ACHN (cell line): Measurements from ENCODE around the gene TTLL7.
"Not testable (repeated sequence)": the region's sequence is repeated elsewhere in the genome, so short reads cannot be mapped to it uniquely, and the experiment has no call there.

Experiments
- DNase-seq: peaks from one replicate; pipeline ENCODE4 v3.0.0-alpha.2; 2015
- in situ Hi-C: cut with HindIII; loops from 2 replicates; pipeline ENCODE4 v1.10.0; 2017; ENCODE audit warnings: low sequenced_read_pairs, low pct_ligation_motif_present, low pct_unique_long_range_greater_than_20kb

Gene TTLL7

GRCh38 chr1:83954166-83954823 lies 44.6 kb downstream of the TTLL7 start:
- in situ Hi-C loops: no loop called here
- DNase-seq: no peak

- in situ Hi-C loops: no loop called here
- no peak for DNase-seq
Measured at GRCh38 chr1:83950106-83950661, 48.7 kb downstream of the TTLL7 start.

- DNase-seq: no peak
- in situ Hi-C loops: no loop called here
Measured at GRCh38 chr1:83942914-83943313, 56.0 kb downstream of the TTLL7 start.

- no peak for DNase-seq
- in situ Hi-C loops: no loop called here
Measured at GRCh38 chr1:83934550-83934949, 64.4 kb downstream of the TTLL7 start.

- in situ Hi-C loops: no loop called here
- DNase-seq: no peak
Measured at GRCh38 chr1:83932693-83933092, 66.2 kb downstream of the TTLL7 start.

GRCh38 chr1:83932281-83932680 lies 66.7 kb downstream of the TTLL7 start:
- no peak for DNase-seq
- in situ Hi-C loops: no loop called here

- DNase-seq: peak; percentile 59
- in situ Hi-C loops: no loop called here
Measured at GRCh38 chr1:83931658-83932253, 67.2 kb downstream of the TTLL7 start.

- DNase-seq: no peak
- in situ Hi-C loops: no loop called here
Measured at GRCh38 chr1:83929184-83929583, 69.7 kb downstream of the TTLL7 start.

- in situ Hi-C loops: no loop called here
- no peak for DNase-seq
Measured at GRCh38 chr1:83928396-83928795, 70.5 kb downstream of the TTLL7 start.

GRCh38 chr1:83927701-83928100 lies 71.2 kb downstream of the TTLL7 start:
- DNase-seq: no peak
- in situ Hi-C loops: no loop called here

GRCh38 chr1:83927061-83927460 lies 71.9 kb downstream of the TTLL7 start:
- in situ Hi-C loops: no loop called here
- DNase-seq: no peak

- in situ Hi-C loops: no loop called here
- no peak for DNase-seq
Measured at GRCh38 chr1:83923553-83923952, 75.4 kb downstream of the TTLL7 start.

- in situ Hi-C loops: no loop called here
- no peak for DNase-seq
Measured at GRCh38 chr1:83922431-83922830, 76.5 kb downstream of the TTLL7 start.

GRCh38 chr1:83920320-83920719 lies 78.6 kb downstream of the TTLL7 start:
- no peak for DNase-seq
- in situ Hi-C loops: no loop called here

- no peak for DNase-seq
- in situ Hi-C loops: no loop called here
Measured at GRCh38 chr1:83919872-83920271, 79.1 kb downstream of the TTLL7 start.

- DNase-seq: no peak
- in situ Hi-C loops: no loop called here
Measured at GRCh38 chr1:83918688-83919285, 80.1 kb downstream of the TTLL7 start.

GRCh38 chr1:83917959-83918358 lies 81.0 kb downstream of the TTLL7 start:
- no peak for DNase-seq
- in situ Hi-C loops: no loop called here

GRCh38 chr1:83916094-83916493 lies 82.8 kb downstream of the TTLL7 start:
- DNase-seq, in situ Hi-C loops: not testable (repeated sequence)

- no peak for DNase-seq
- in situ Hi-C loops: no loop called here
Measured at GRCh38 chr1:83912876-83913275, 86.1 kb downstream of the TTLL7 start.

- DNase-seq: no peak
- in situ Hi-C loops: no loop called here
Measured at GRCh38 chr1:83910461-83910860, 88.5 kb downstream of the TTLL7 start.
